ENCODE data around the gene SAP30BP. TPM values are rescaled to one million over a fixed set of nuclear protein-coding genes. Genes with fewer than 3 reads are reported as not detected.

The SAP30BP gene
- total RNA-seq, 1 experiment from 2014 or later, result 149 TPM

DNA sequence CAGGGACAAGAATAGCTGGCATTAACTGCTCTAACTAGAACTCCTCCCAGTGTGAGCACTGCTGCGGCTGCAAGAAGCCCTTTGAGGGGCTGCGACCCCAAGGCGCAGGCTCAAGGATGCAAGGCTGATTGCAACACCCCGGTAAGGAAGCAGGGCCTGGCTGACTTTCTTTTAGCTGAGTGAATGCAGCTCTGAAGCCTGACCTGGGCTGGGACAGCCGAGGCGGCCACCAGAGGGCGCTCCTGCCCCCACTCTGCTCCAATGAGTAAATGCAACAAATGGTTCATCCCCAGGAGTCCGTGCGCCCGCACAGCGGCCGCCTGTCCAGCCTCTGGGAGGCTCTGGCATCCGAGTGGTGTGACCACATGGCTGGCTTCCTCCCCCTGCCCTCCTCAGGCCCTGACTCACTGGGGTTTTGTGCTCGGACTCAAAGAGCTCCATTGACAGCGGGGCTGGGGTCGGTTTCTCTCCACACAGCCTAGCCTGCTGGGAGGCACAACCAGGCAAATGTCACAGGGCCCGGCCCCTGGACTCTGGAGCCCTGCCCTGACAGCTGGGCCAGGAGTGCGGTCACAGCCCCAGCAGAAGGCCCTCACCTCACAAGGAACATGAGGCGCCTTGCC, 34.2 kb upstream of the SAP30BP start, which contains the start of gene SMIM5:
TSS of gene SMIM5 (plus strand) at position 572 of the 623 bp plus-strand sequence. CDS start 6,768 bp downstream, outside the sequence.
- ATAC-seq (peak; percentile 89), DNase-seq (ENCODE audit: low read depth, low spot score) (peak; percentile 63)
- peaks cover 15 to 22% of the 10 kb centered on the region in 2 experiments for H3K4me1 ChIP-seq (ENCODE audit: control insufficient read depth in 1 of 2, insufficient read depth in 2 of 2, low read length in 2 of 2)
- TF ChIP-seq YY1 (IDR thresholded peaks at IDR 0.05; ENCODE audit: extremely low read depth, insufficient replicate concordance, low read depth, low read length) (peak; percentile 28), RAD21 (IDR thresholded peaks at IDR 0.05; ENCODE audit: low read depth) (peak; percentile 92), ZNF274 (IDR thresholded peaks at IDR 0.05; ENCODE audit: low read depth, low read length) (no peak), CTCF (IDR thresholded peaks at IDR 0.05 in 2 of 3, conservative IDR thresholded peaks at IDR 0.05 in 1 of 3; ENCODE audit: borderline replicate concordance in 1 of 3, insufficient read depth in 1 of 3, low read depth in 2 of 3, low read length in 2 of 3) (peak; percentile 95 to 99 (median 99)), SRF (IDR thresholded peaks at IDR 0.05; ENCODE audit: low read depth) (no peak)
- TF ChIP-seq, protein P1, sequence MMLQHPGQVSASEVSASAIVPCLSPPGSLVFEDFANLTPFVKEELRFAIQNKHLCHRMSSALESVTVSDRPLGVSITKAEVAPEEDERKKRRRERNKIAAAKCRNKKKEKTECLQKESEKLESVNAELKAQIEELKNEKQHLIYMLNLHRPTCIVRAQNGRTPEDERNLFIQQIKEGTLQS (IDR thresholded peaks at IDR 0.05), result no peak
- no peaks in the 10 kb centered on the region for H3K9me3 ChIP-seq (ENCODE audit: control insufficient read depth in 1 of 2, insufficient read depth in 1 of 2, low read depth in 1 of 2, low read length in 2 of 2)
- POLR2A ChIA-PET, result interaction anchor here (0.9 to 2.4 kb wide), 5 partner anchors 13 to 147 kb away, joined by 3 to 17 read pairs (median 4); a partner anchor contains a TSS
- peak within 1 kb of the TSS; percentile 47 for H3K9ac ChIP-seq (ENCODE audit: low read length)
- no peaks in the 10 kb centered on the region for H4K20me1 ChIP-seq (ENCODE audit: insufficient read depth)
- H3K27me3 ChIP-seq (ENCODE audit: insufficient read depth, low read length), result no peaks in the 10 kb centered on the region
- RAD21 ChIA-PET (ENCODE audit: low non-redundant PET in 1 of 2, low total read pairs in 2 of 2, uncharacterized antibody in 2 of 2, unreplicated experiment in 2 of 2), result interaction anchor here (0.6 to 2.8 kb wide), 13 partner anchors 12 to 132 kb away, joined by 3 to 18 read pairs (median 6); partner anchors contain the start of gene GALK1 (in 1 of the 2)
- no peak within 1 kb of the TSS for H2AFZ ChIP-seq (ENCODE audit: low read depth, low read length, poor library complexity, severe bottlenecking)
- CTCF ChIA-PET, result interaction anchor here (0.6 to 2.8 kb wide), 50 partner anchors 9 to 212 kb away, joined by 3 to 169 read pairs (median 6); partner anchors contain the start of genes GALK1, ITGB4, RECQL5 and SAP30BP
- H3K27ac ChIP-seq (ENCODE audit: low read depth, low read length), result peak within 1 kb of the TSS; percentile 73
- intact Hi-C loops (cut with micrococcal nuclease), result loop anchor here (1.0 to 5.0 kb wide), 3 partner anchors 20 to 116 kb away; partner anchors contain the start of genes CASKIN2 and TSEN54
- 0 out of 4 replicates have a peak, but pooled peaks cover 0 to 2% of the 10 kb centered on the region in 2 experiments for H3K36me3 ChIP-seq (ENCODE audit: control insufficient read depth in 1 of 2, insufficient read depth in 2 of 2, low read length in 2 of 2)
- no peaks in the 10 kb centered on the region for H3K79me2 ChIP-seq (ENCODE audit: insufficient read depth, low read length)
- no TSS peak for BruUV-seq (replicated peaks)
- no peaks in the 10 kb centered on the region for H3K9me2 ChIP-seq (ENCODE audit: insufficient read depth)
- peak within 1 kb of the TSS; percentile 60 for H3K4me2 ChIP-seq (ENCODE audit: low read length)
- peak within 1 kb of the TSS in 1 of 2 experiments; percentile 6; a peak in 1 of 4 replicates for H3K4me3 ChIP-seq (replicated peaks in 1 of 2; ENCODE audit: low read depth in 1 of 2, low read length in 2 of 2)
